GM19099 (cell line): ENCODE measurements around the gene SMAD3.

Experiments used
- POLR2A ChIP-seq: IDR thresholded peaks from 3 replicates; pipeline ENCODE4 v1.6.1; 2011; ENCODE audit warnings: low read depth; ENCODE audit not compliant: insufficient read length; ENCODE audit errors: extremely low read depth

SMAD3 gene

DNA sequence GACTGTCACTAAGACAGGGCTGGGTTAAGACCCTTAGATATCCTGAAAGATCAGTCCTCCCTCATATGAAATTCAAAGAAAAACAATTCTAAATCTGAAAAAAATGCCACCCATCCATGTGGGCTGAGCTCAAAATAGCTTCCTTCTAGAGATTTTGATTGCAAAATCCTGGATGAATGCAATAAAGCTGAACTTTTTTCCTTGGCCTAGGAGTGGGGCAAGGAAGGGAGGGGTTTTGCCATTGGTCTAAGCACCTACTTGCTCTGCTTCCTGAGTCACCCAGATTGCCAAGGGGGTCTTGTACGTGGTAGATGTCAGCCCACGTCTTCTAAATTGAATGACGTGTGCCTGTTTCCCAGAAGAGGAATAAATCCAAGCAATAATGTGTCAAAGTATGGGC lies 15.3 kb upstream of the SMAD3 start:
- TF ChIP-seq POLR2A, result no peak

DNA sequence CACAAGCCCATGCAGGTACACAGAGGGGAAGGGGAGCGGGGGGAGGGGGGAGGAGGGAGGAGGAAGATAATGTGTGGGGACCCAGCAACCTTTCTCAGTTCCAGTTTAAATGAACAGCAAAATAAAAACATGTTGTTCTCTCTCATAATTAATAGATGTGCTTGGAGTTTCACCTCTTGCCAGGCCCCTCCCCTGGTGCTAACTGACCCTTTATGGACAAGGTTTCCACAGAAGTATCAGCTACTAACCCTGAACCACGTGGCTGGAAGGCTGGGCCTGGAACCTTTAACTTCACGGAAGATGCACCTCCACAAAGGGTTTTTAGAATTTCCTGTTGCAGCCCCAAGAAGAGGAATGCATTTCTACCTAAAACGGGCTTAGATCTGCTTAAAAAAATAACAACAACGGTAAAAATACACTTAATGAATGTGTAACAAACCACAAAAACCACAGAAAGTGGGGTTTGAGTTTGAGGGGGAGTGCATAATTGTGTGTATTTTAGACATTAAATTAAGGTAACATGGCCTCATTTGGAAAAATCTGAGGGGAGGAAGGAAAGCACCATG lies 14.8 kb upstream of the SMAD3 start:
- no peak for TF ChIP-seq POLR2A

DNA sequence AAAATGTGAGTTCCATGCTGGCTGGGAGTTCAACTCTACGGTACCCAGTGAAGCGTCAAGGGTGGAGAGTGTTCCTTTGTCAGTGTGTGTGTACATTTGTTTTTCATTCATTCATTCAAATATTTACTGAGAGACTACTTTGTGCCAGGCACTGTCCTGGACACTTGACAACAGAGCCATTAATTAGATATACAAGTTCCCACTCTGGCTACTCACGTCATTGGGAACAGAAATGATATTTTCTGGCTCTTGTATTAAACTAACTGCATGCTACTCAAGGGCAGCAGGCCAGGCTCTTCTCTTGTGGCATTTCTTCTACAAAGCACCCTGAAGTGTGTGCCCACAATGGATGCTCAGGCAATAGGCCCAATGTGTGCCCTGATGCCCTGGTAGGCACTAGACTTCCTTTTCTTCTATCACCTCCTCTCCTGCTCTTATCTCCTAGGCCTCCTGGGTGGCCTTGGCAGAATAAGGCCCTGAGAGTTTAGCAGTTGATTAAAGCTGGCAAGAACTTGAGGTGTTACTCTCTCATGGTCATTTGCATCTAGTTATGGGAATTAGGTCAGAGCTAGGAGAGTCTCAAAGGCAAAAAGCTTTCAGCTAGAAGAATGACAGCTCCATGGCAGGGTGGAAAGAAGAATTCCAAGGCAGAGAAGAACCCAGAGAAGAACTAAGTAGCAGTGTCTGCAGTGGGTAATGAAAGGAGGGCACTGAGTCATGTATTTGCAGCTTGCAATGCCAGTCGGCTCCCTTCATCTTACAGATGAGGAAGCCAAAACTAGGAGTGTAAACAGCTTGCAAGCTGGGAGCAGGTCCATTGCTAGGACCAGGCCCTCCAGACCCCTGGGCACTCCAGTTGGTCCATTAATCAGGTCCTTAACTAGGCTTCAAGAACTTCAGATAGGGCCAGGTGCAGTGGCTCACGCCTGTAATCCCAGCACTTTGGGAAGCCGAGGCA lies 14.0 kb upstream of the SMAD3 start:
- TF ChIP-seq POLR2A, result no peak

DNA sequence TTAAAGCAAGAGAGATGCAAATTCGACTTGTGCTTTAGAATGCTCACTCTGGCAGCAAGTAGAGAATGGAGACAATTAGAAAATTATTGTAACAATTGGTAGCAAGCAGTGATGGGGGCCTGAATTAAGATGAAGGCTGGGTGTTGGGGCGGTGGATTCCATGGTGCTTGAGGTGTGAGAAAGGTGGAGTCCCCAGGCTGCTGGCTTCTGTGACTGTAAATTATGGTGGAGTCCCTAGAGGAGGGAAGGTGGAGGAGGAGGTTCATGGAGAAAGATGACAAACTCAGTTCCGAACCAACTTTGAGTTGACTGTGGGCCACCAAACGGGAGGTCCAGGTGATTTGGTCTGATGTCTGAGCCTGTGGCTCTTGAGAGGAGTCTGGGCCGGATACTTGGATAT lies 10.7 kb upstream of the SMAD3 start:
- no peak for TF ChIP-seq POLR2A

DNA sequence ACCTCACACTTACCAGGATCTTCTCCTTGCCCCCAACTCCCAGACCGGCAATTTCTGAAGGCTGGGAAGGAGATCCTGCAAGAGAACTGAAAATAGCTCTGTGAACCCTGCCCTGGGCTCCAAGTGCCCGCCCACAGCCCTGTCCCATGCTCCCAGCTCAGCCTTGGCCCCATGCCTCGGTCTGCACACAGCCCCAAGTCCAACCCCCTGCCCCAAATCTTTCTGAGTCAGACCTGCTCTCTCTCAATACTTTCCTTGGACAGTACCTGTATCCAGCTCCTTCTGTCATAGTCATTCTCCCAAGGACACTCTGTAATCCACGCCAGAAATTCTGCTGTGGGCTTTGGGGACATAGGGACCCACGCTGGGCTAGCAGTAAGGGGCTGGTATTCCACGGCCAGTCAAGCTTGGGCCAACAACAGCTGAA lies 6.3 kb upstream of the SMAD3 start:
- TF ChIP-seq POLR2A, result no peak

DNA sequence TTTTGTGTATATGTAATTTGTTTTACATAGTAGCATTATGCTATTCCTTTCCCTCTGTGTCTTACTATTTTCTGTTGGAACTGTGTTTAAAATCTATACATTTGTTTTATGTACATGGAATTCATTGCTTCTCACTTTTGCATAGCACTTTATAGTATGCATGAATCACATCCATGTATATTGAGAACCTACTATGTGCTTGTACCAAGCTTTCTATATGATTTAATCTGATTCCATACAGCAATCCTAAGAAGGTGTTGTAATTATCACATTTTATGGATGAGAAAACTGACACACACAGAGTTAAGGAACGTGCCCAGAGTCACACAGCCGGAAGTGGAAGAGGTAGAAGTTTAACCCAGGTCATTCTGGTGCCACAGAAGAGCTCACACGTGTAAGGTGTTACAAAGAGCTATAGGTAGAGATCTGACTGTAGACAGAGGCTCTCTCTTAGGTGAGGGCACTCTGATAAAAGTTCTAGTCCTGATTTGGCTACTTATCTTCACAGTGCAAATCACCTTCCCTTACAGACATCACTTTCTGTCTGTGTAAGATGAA lies 3.5 kb upstream of the SMAD3 start:
- TF ChIP-seq POLR2A, result no peak

DNA sequence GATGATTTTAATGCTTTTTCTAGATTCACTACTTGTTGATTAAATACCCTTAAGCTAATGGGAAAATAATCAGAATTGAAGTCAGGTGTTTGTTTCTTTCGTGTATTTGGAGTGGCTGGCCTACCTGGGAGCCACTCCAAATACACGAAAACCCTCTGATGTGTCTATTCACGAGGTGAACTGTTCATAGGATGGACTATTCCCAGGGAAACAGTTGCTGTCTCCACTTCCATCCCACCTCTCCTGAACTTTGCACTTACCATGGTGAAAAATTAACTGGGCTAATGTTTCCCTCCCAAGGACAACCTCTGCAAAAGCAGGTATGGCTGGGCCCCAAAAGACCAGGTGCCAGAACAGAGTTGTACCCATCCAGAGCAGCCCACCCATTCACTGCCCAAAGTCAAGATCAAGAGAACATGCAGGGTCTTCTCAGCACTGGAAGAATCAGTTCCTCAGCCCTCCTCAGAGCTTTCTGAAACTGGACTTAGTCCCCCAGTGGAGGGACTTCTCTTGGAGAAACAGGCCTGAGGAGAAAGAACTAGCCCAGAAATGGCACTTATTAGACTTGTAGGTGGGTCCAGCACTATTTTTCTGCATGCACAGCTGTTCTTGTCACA lies 2.9 kb upstream of the SMAD3 start:
- no peak for TF ChIP-seq POLR2A

DNA sequence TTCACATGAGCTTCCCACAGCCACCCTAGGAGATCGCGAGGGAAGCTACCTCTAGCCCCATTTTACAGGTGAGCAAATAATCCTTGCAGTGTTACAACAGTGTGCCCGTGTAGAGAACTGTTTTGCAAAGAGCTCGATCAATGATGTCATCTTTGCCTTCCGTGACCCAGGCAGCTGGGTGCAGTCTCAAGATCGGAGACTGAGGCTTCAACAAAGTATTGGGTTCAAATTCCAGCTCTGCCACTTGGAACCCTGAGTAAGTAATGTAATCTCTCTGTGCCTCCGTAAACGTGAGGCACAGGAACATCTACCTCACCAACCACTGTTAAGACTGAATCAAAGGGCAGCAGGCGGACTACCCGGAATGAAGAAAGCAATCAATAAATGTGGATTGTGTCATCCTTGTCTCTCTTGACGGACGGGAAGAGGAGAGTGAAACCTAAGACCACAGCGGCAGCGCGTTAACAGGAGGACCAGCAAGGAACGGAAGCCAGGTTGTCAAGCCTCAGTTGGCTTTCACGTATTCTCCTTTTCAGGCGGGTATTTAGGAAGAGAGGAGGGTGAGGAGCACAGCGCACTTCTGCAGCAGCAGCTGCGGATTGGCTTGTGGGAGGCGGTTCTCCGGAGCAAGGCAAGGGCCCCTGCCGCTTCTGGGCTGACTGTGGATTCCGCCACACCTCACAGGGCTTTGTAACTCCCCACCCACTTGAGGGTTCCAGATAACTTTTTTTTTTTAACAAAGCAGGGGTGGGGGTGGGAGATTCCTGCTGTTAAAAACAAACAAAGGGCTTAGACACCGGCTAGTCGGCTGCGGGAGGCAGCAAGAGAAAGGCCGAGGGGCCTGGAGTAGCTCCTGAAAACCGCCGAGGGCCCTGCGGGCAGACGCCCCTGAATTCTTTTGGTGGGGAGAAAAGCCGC lies 1.5 kb upstream of the SMAD3 start:
- no peak for TF ChIP-seq POLR2A

DNA sequence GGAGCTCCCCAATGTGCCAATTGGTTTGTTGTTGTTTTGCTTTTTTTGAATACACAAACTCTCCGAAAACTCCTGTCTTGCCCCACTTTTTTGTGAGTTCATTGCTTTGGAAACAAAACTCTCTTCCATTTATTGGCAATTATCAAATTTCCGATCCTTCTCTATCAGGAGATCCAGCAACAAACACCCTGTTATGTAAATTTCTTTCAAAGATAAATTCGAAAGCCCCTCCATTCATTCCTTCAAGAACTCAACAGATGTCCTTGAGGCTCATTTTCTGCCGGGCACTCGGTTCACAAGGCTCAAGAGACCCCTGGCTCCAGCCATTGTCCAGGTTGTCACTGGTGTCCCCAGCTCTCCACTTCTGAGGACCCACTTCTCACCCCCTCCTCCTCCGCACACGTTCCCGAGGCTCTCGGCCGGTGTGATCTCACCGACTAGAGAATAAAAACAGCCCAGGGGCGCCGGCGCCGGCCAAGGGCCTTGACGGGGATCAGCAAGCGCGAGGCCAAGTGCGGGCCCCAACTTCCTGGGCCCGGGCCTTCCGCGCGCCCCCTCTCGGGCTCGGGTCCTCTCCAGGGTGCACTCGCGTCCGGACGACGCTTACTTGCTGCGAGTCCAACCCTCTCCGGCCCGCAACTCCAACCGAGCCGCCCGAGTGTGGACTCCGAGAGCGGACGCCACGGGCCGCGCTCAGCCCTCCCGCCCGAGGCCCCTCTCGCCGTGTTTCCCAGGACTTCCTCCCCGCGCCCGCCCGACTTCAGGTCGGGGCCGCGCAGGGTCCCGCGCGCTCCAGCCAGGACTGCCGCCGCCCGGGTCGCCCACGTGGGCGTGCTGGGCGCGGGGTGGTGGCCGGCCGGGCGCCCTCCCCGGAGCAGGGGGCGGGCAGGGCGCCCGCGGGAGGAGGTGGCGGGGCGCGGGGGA lies 533 bp upstream of the SMAD3 start:
- no peak for TF ChIP-seq POLR2A

DNA sequence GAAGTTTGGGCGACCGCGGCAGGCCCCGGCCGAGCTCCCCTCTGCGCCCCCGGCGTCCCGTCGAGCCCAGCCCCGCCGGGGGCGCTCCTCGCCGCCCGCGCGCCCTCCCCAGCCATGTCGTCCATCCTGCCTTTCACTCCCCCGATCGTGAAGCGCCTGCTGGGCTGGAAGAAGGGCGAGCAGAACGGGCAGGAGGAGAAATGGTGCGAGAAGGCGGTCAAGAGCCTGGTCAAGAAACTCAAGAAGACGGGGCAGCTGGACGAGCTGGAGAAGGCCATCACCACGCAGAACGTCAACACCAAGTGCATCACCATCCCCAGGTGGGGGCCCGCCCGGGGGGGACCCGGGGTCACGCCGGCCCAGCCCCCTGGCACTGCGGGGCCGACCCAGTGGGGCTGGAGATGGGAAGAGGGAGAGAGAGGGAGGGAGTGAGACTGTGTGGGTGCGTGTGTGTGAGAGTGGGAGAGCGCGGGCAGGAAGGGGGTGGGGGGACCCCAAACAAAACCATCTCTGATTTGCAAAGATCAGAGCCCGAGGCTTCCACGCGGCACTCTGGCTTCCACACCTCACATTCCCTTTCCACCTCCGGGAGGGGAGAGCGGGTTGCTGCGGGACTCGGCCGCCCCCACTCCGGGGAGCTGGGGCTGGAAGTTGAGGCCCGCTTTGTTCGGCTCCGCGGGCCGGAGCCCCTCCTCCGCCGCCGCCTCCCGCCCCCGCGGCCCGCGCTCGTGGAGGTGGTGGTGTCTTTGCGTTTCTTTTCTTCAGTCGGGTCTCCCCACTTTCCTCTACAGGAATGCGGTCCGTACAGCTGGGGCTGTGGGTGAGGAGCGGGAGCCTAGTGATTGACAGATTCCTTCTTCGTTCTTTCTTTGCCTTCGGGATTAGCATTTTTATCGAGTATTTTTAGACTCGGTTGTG lies 898 bp downstream of the SMAD3 start:
- peak; percentile 27 for TF ChIP-seq POLR2A

DNA sequence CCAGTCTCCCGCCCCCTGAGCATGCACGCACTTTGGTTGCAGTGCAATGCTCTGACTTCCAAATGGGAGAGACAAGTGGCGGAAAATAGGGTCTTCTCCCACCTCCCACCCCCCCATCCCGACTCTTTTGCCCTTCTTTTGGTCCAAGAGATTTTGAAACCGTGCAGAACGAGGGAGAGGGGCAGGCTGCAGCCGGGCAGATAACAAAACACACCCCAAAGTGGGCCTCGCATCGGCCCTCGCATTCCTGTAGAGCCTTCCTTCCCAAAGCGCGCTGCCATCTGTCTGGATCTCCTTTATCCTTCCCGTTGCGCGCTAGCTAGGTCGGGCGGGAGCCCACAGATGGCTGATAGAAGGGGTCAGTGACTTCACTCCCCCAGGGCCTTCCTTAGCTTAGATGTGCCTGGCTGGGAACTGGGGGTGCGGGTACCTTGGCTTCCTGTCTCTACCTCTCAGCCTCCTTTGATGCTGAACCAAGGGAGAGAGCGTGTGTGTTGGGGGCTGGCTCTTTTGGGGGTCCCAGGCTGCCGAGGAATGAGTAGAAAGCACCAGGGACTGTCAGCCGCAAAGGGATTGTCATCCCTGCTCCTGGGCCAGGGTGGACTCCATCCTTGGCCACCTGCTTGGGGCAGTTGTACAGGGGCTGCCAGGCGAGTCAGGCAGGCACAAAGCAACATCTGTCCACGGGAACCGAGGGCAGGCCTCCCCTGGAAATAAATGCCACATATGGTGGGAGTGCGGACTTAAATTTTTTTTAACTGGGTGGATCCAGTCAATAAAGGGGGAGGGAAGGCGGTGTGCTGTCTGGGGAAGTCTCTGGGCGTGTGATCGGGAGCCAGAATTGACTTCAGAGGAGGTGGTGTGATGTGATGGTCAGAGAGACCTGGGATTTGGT lies 1.8 kb downstream of the SMAD3 start:
- no peak for TF ChIP-seq POLR2A
